H1 (cell line): Measurements from ENCODE around the gene ZNF277. TPM values are rescaled to one million over a fixed set of nuclear protein-coding genes. Genes with fewer than 3 reads are reported as not detected.

Experiments used
- CTCF ChIA-PET: fragments of 300-600 bp; sonication (Branson Sonifier 250); formaldehyde crosslinking; loops from one replicate; lab custom pipeline; 2021; ENCODE audit not compliant: partially characterized antibody; lab: Charles Lee
- POLR2A ChIA-PET: fragments of 300-600 bp; sonication (Branson Sonifier 250); formaldehyde crosslinking; loops from one replicate; lab custom pipeline; 2021; ENCODE audit warnings: inconsistent platforms; ENCODE audit not compliant: partially characterized antibody; lab: Charles Lee
- DNase-seq, 2 experiments: peaks; one replicate each; pipeline versions ENCODE4 v3.0.0 to v3.0.0-alpha.2; 2010 to 2022; ENCODE audit warnings: low spot score in 2 of 2, low read depth in 1 of 2, mixed read lengths in 1 of 2
- FAIRE-seq: peaks from 2 replicates; lab custom pipeline; 2011; peaks lifted over from hg19 to GRCh38; lab: Jason Lieb, UNC
- H2AFZ ChIP-seq: 2 replicates; pipeline ENCODE4 v1.8.1; 2012; ENCODE audit warnings: low read length, inconsistent platforms
- H2AK5ac ChIP-seq: 2 replicates; pipeline ENCODE4 v1.6.1; 2013; ENCODE audit warnings: low read depth, low read length
- H2BK120ac ChIP-seq: replicated peaks from 2 replicates; pipeline ENCODE3; 2013; ENCODE audit warnings: low read depth, low read length, inconsistent platforms
- H2BK12ac ChIP-seq: 2 replicates; pipeline ENCODE4 v1.6.1; 2013; ENCODE audit warnings: low read depth, low read length
- H2BK15ac ChIP-seq: 2 replicates; pipeline ENCODE4 v1.6.1; 2013; ENCODE audit warnings: low read length
- H2BK20ac ChIP-seq: 2 replicates; pipeline ENCODE4 v1.6.1; 2013; ENCODE audit warnings: low read length
- H2BK5ac ChIP-seq: 2 replicates; pipeline ENCODE4 v1.6.1; 2013; ENCODE audit warnings: low read depth, low read length
- H3K14ac ChIP-seq: 2 replicates; pipeline ENCODE4 v1.6.1; 2013; ENCODE audit warnings: inconsistent platforms; ENCODE audit not compliant: insufficient read length
- H3K18ac ChIP-seq: 2 replicates; pipeline ENCODE4 v1.6.1; 2013; ENCODE audit warnings: low read length; ENCODE audit errors: extremely low read depth
- H3K23ac ChIP-seq: 2 replicates; pipeline ENCODE4 v1.6.1; 2013; ENCODE audit warnings: inconsistent platforms; ENCODE audit not compliant: insufficient read length
- H3K23me2 ChIP-seq: 2 replicates; pipeline ENCODE4 v1.6.1; 2013; ENCODE audit warnings: low read depth, low read length
- H3K27ac ChIP-seq: 2 replicates; pipeline ENCODE4 v1.6.1; 2011; ENCODE audit warnings: low read depth, low read length, inconsistent platforms
- H3K27me3 ChIP-seq, 4 experiments: replicated peaks in 1 of 4; 1 replicate in 1 of 4; 2 replicates in 3 of 4; pipeline versions ENCODE4 v1.6.1 to v1.8.1; 2011 to 2013; ENCODE audit warnings: low read length in 3 of 4, mild to moderate bottlenecking in 3 of 4, inconsistent platforms in 2 of 4, mixed read lengths in 2 of 4, moderate library complexity in 1 of 4; ENCODE audit not compliant: control insufficient read depth in 3 of 4, insufficient read depth in 3 of 4; ENCODE audit errors: extremely low read depth in 1 of 4
- H3K36me3 ChIP-seq, 4 experiments: 2 replicates each; pipeline versions ENCODE4 v1.6.1 to v1.8.1; 2011 to 2013; ENCODE audit warnings: mild to moderate bottlenecking in 4 of 4, low read length in 3 of 4, moderate library complexity in 2 of 4, control low read depth in 1 of 4, inconsistent platforms in 1 of 4; ENCODE audit not compliant: insufficient read depth in 4 of 4, control insufficient read depth in 2 of 4
- H3K4ac ChIP-seq: replicated peaks from 2 replicates; pipeline ENCODE3; 2013; ENCODE audit warnings: low read length, low read depth, mixed read lengths, inconsistent platforms; ENCODE audit not compliant: insufficient read length
- H3K4me1 ChIP-seq, 4 experiments: replicated peaks in 1 of 4; 1 replicate in 1 of 4; 2 replicates in 3 of 4; pipeline versions ENCODE4 v1.6.1 to v1.8.1; 2011 to 2013; ENCODE audit warnings: low read length in 3 of 4, inconsistent platforms in 2 of 4, mixed read lengths in 1 of 4; ENCODE audit not compliant: insufficient read depth in 4 of 4, control insufficient read depth in 3 of 4
- H3K4me2 ChIP-seq, 2 experiments: 2 replicates each; pipeline versions ENCODE4 v1.6.1 to v1.8.1; 2011 to 2013; ENCODE audit warnings: low read depth in 2 of 2, low read length in 2 of 2, control low read depth in 1 of 2, inconsistent platforms in 1 of 2, mild to moderate bottlenecking in 1 of 2; ENCODE audit not compliant: insufficient read depth in 1 of 2
- H3K4me3 ChIP-seq, 4 experiments: fragments of 200-600, 300-600 bp in 1 of 4; sonication (generic), shearing (Covaris generic), sonication (Bioruptor Twin) in 1 of 4; 2 replicates each; pipeline versions ENCODE4 v1.5.1 to v1.8.1; 2011 to 2016; ENCODE audit warnings: low read length in 4 of 4, low read depth in 3 of 4, control low read depth in 2 of 4, inconsistent platforms in 2 of 4, mild to moderate bottlenecking in 2 of 4, mixed read lengths in 1 of 4, moderate library complexity in 1 of 4; ENCODE audit not compliant: insufficient read depth in 2 of 4; ENCODE audit errors: extremely low read depth in 1 of 4
- H3K56ac ChIP-seq: replicated peaks from 2 replicates; pipeline ENCODE3; 2013; ENCODE audit warnings: low read depth, mild to moderate bottlenecking, mixed read lengths, low read length, inconsistent platforms; ENCODE audit not compliant: insufficient read length
- H3K79me1 ChIP-seq: 2 replicates; pipeline ENCODE4 v1.6.1; 2013; ENCODE audit warnings: low read depth, low read length, control low read depth
- H3K79me2 ChIP-seq, 2 experiments: 2 replicates each; pipeline versions ENCODE4 v1.6.1 to v1.8.1; 2012 to 2013; ENCODE audit warnings: low read length in 2 of 2, mild to moderate bottlenecking in 2 of 2, inconsistent platforms in 1 of 2; ENCODE audit not compliant: insufficient read depth in 2 of 2, control insufficient read depth in 1 of 2
- H3K9ac ChIP-seq, 4 experiments: replicated peaks in 1 of 4; 1 replicate in 1 of 4; 2 replicates in 3 of 4; pipeline versions ENCODE4 v1.6.1 to v1.8.1; 2011 to 2013; ENCODE audit warnings: low read depth in 3 of 4, low read length in 3 of 4, control low read depth in 2 of 4, mild to moderate bottlenecking in 2 of 4, moderate library complexity in 2 of 4, inconsistent platforms in 1 of 4; ENCODE audit errors: extremely low read depth in 1 of 4
- H3K9me3 ChIP-seq, 2 experiments: 2 replicates each; pipeline versions ENCODE4 v1.6.1 to v1.8.1; 2012 to 2013; ENCODE audit warnings: mild to moderate bottlenecking in 2 of 2, moderate library complexity in 2 of 2, control low read depth in 1 of 2, inconsistent platforms in 1 of 2, low read depth in 1 of 2, low read length in 1 of 2, mixed read lengths in 1 of 2; ENCODE audit not compliant: insufficient read depth in 2 of 2
- H4K20me1 ChIP-seq, 2 experiments: replicated peaks in 1 of 2; 2 replicates each; pipeline versions ENCODE3 to v1.8.1; 2011 to 2013; ENCODE audit warnings: inconsistent platforms in 2 of 2, low read length in 2 of 2, mild to moderate bottlenecking in 1 of 2; ENCODE audit not compliant: insufficient read depth in 2 of 2, control insufficient read depth in 1 of 2
- H4K5ac ChIP-seq: 2 replicates; pipeline ENCODE4 v1.6.1; 2013; ENCODE audit warnings: low read length, low read depth, mixed read lengths, inconsistent platforms; ENCODE audit not compliant: insufficient read length
- H4K8ac ChIP-seq: 2 replicates; pipeline ENCODE4 v1.8.0; 2013; ENCODE audit warnings: mild to moderate bottlenecking, moderate library complexity, low read length, inconsistent platforms; ENCODE audit not compliant: insufficient read depth; ENCODE audit errors: extremely low read depth
- H4K91ac ChIP-seq: replicated peaks from 2 replicates; pipeline ENCODE3; 2013; ENCODE audit warnings: low read length, mixed read lengths, inconsistent platforms; ENCODE audit not compliant: insufficient read length
- BACH1 ChIP-seq: IDR thresholded peaks from 2 replicates; pipeline ENCODE4 v1.6.1; 2012; ENCODE audit warnings: low read length, improper control_type of control experiment
- CHD2 ChIP-seq: IDR thresholded peaks from 2 replicates; pipeline ENCODE4 v1.6.1; 2012; ENCODE audit warnings: low read length, improper control_type of control experiment
- KDM5A ChIP-seq: fragments of 200-600 bp; IDR thresholded peaks from 2 replicates; pipeline ENCODE4 v1.7.1; 2012; ENCODE audit warnings: mild to moderate bottlenecking, low read length, inconsistent platforms, mixed read lengths
- POLR2A ChIP-seq, 2 experiments: IDR thresholded peaks; 1 replicate in 1 of 2; 2 replicates in 1 of 2; pipeline ENCODE4 v1.6.1; 2011; ENCODE audit warnings: low read depth in 2 of 2, low read length in 2 of 2, mild to moderate bottlenecking in 2 of 2; ENCODE audit errors: control extremely low read depth in 1 of 2
- RXRA ChIP-seq: IDR thresholded peaks from 2 replicates; pipeline ENCODE4 v1.6.1; 2011; ENCODE audit warnings: low read depth, mild to moderate bottlenecking, low read length, moderate library complexity; ENCODE audit not compliant: insufficient read depth
- SIRT6 ChIP-seq: IDR thresholded peaks from one replicate; pipeline ENCODE4 v1.7.1; 2012; ENCODE audit warnings: low read length, inconsistent platforms
- SP1 ChIP-seq: IDR thresholded peaks from 2 replicates; pipeline ENCODE4 v1.6.1; 2011; ENCODE audit warnings: low read depth, low read length
- SUZ12 ChIP-seq: fragments of 200-600 bp; sonication (generic); IDR thresholded peaks from 2 replicates; pipeline ENCODE4 v1.6.1; 2012; ENCODE audit warnings: mild to moderate bottlenecking, inconsistent platforms, low read length, moderate library complexity, mixed read lengths
- TAF1 ChIP-seq: IDR thresholded peaks from 2 replicates; pipeline ENCODE4 v1.6.1; 2011; ENCODE audit warnings: mild to moderate bottlenecking, low read depth, low read length
- TEAD4 ChIP-seq: IDR thresholded peaks from 2 replicates; pipeline ENCODE4 v1.6.1; 2012; ENCODE audit warnings: low read depth, low read length, inconsistent platforms, mixed read lengths
- WGBS, 2 experiments: shearing (Covaris generic) in 1 of 2; methylation state at CpG; one replicate each; pipeline versions ENCODE4 v1.1.6 to v1.1.7; 2013 to 2015; ENCODE audit warnings: low lambda C conversion rate in 2 of 2, mixed read lengths in 2 of 2, inconsistent platforms in 1 of 2, low coverage in 1 of 2, missing lambda C conversion rate in 1 of 2; ENCODE audit not compliant: insufficient replicate concordance in 2 of 2, insufficient coverage in 1 of 2, insufficient read length in 1 of 2; ENCODE audit errors: extremely low coverage in 1 of 2, missing lambda C conversion rate in 1 of 2; 5-methylcytosine and 5-hydroxymethylcytosine counted together
- polyA plus RNA-seq, 7 experiments: library from polyadenylated mRNA; depleted of rRNA in 3 of 7; stranded (reverse) in 5 of 7; unstranded in 2 of 7; fragments of >200 nt in 5 of 7; fragments of 200-250 nt in 2 of 7; gene quantifications; 1 replicate in 5 of 7; 2 replicates in 1 of 7; 4 replicates in 1 of 7; pipeline versions ENCODE4 v1.2.1 to v1.2.3, GENCODE V29; 2011 to 2013; ENCODE audit warnings: missing spikeins in 2 of 7, mixed read lengths in 2 of 7
- total RNA-seq: library from RNA; stranded (reverse); fragmentation: NEBNext Ultra II Directional; extraction: Animal tissue kit (Norgen Biotek cat#: 25700); gene quantifications from 2 replicates; pipeline ENCODE4 v1.2.1, GENCODE V29; 2021

ZNF277 gene
- total and polyA plus RNA-seq, 2 of the 8 experiments (the other 6 are each of a cell fraction or from before 2014, with no cell fraction given): 5.1 to 21.7 TPM

GRCh38 chr7:112338786-112339185, 132.3 kb downstream of the ZNF277 start:
- 96% methylated on average over 4 of the region's 4 CpGs; no CpG with 5 or more reads in 1 of the 2 experiments for WGBS, 2 experiments
- Histone ChIP-seq H3K27me3 (no peaks in the 10 kb centered on the region), H4K5ac (no peak overlapping the region), H3K23me2 (no peaks in the 10 kb centered on the region), H3K23ac (no peak overlapping the region), H2BK12ac (no peak overlapping the region), H3K56ac (no peak overlapping the region), H3K9ac (no peak overlapping the region), H3K4me1 (peaks cover 3 to 13% (median 8%) of the 10 kb centered on the region in 4 experiments; a peak in 3 of 7 replicates), H3K9me3 (no peaks in the 10 kb centered on the region), H3K4me3 (no peak overlapping the region), H2BK20ac (no peak overlapping the region), H3K4me2 (no peak overlapping the region), H3K14ac (no peak overlapping the region), H2BK120ac (no peak overlapping the region), H3K79me2 (no peaks in the 10 kb centered on the region), H4K20me1 (no peaks in the 10 kb centered on the region), H4K91ac (no peak overlapping the region), H4K8ac (no peak overlapping the region), H3K79me1 (no peaks in the 10 kb centered on the region), H3K36me3 (peaks cover 0 to 29% (median 16%) of the 10 kb centered on the region in 4 experiments; a peak in 5 of 8 replicates), H2AK5ac (no peak overlapping the region), H2BK5ac (no peak overlapping the region), H3K18ac (no peak overlapping the region), H3K27ac (no peak overlapping the region), H3K4ac (no peak overlapping the region), H2AFZ (no peak overlapping the region), H2BK15ac (no peak overlapping the region)
- ChIA-PET CTCF (interaction anchor here (1.2 to 1.6 kb wide), 4 partner anchors 11 to 26 kb away, joined by 3 to 6 read pairs (median 4); no protein-coding TSS in a partner anchor), POLR2A (no interaction called here)
- DNase-seq (no peak), FAIRE-seq (no peak)
- TF ChIP-seq KDM5A (no peak), CHD2 (no peak), SIRT6 (no peak), BACH1 (no peak), TAF1 (no peak), SUZ12 (no peak), SP1 (no peak), TEAD4 (no peak), RXRA (no peak), POLR2A (IDR thresholded peaks at IDR 0.05; ENCODE audit: control extremely low read depth in 1 of 2, low read depth in 2 of 2, low read length in 2 of 2) (no peak)
